CD4-positive, alpha-beta T cell treated with Interleukin-4 for 1 hour (primary cell): ENCODE results near the gene DAB2IP.
A peak's percentile ranks its signal among the peaks of the same experiment; 100 is the strongest.

Experiments used
- DNase-seq, 2 donors: peaks; one replicate each; pipeline ENCODE4 v3.0.0-alpha.2; 2020 to 2022

DAB2IP gene

GRCh38 chr9:121686930-121687541, 35.6 kb downstream of the DAB2IP start:
- peak; percentile 54 to 61 for DNase-seq

GRCh38 chr9:121688146-121688680, 36.8 kb downstream of the DAB2IP start:
- no peak for DNase-seq

- no peak for DNase-seq
Observed at GRCh38 chr9:121688681-121689080, 37.2 kb downstream of the DAB2IP start.

GRCh38 chr9:121689461-121690157, 38.2 kb downstream of the DAB2IP start:
- DNase-seq, result no peak

GRCh38 chr9:121690316-121690715, 38.9 kb downstream of the DAB2IP start:
- DNase-seq, result no peak

GRCh38 chr9:121690766-121691165, 39.3 kb downstream of the DAB2IP start:
- DNase-seq, result no peak

GRCh38 chr9:121691890-121692289, 40.5 kb downstream of the DAB2IP start:
- no peak for DNase-seq

GRCh38 chr9:121692606-121693387, 41.4 kb downstream of the DAB2IP start:
- no peak for DNase-seq

- DNase-seq, result no peak
Observed at GRCh38 chr9:121693388-121693670, 41.9 kb downstream of the DAB2IP start.

- no peak for DNase-seq
Observed at GRCh38 chr9:121694001-121694400, 42.6 kb downstream of the DAB2IP start.

GRCh38 chr9:121694600-121694999, 43.2 kb downstream of the DAB2IP start:
- DNase-seq, result no peak

GRCh38 chr9:121696930-121697329, 45.5 kb downstream of the DAB2IP start:
- DNase-seq, result no peak

- DNase-seq, result peak; percentile 51 to 67
Observed at GRCh38 chr9:121698627-121699570, 47.5 kb downstream of the DAB2IP start.

GRCh38 chr9:121699571-121700164, 48.2 kb downstream of the DAB2IP start:
- no peak for DNase-seq

GRCh38 chr9:121700165-121700831, 48.9 kb downstream of the DAB2IP start:
- DNase-seq, result peak in 1 of 2 donors; percentile 19

GRCh38 chr9:121700832-121701419, 49.5 kb downstream of the DAB2IP start:
- DNase-seq, result no peak

GRCh38 chr9:121701736-121702261, 50.4 kb downstream of the DAB2IP start:
- DNase-seq, result no peak

- no peak for DNase-seq
Observed at GRCh38 chr9:121703014-121703734, 51.7 kb downstream of the DAB2IP start.

GRCh38 chr9:121704281-121704680, 52.8 kb downstream of the DAB2IP start:
- no peak for DNase-seq

- no peak for DNase-seq
Observed at GRCh38 chr9:121706149-121706750, 54.8 kb downstream of the DAB2IP start.
